Measurements from ENCODE around the gene SFMBT1.
A peak's percentile ranks its signal among the peaks of the same experiment; 100 is the strongest.
"Not testable (repeated sequence)": the region's sequence is repeated elsewhere in the genome, so short reads cannot be mapped to it uniquely, and the experiment has no call there.

Gene SFMBT1

GRCh38 chr3:53073553-53074365 is 27.9 kb upstream of the SFMBT1 start:
- no peak for DNase-seq (ENCODE audit: low spot score)

- DNase-seq (ENCODE audit: low spot score), result peak; percentile 83
These were observed 27.0 kb upstream of the SFMBT1 start for GRCh38 chr3:53072653-53073552.

GRCh38 chr3:53071882-53072431 is 26.1 kb upstream of the SFMBT1 start:
- DNase-seq (ENCODE audit: low spot score), result no peak

GRCh38 chr3:53069422-53070068 is 23.7 kb upstream of the SFMBT1 start:
- DNase-seq (ENCODE audit: low spot score), result no peak

- DNase-seq (ENCODE audit: low spot score), result no peak
These were observed 22.3 kb upstream of the SFMBT1 start for GRCh38 chr3:53068176-53068575.

GRCh38 chr3:53067567-53067966 is 21.7 kb upstream of the SFMBT1 start:
- peak; percentile 23 for DNase-seq (ENCODE audit: low spot score)

- DNase-seq (ENCODE audit: low spot score), result no peak
These were observed 20.1 kb upstream of the SFMBT1 start for GRCh38 chr3:53065841-53066480.

GRCh38 chr3:53062905-53063304 is 17.0 kb upstream of the SFMBT1 start:
- peak; percentile 37 for DNase-seq (ENCODE audit: low spot score)

- DNase-seq (ENCODE audit: low spot score), result no peak
These were observed 10.6 kb upstream of the SFMBT1 start for GRCh38 chr3:53056442-53056841.

- DNase-seq (ENCODE audit: low spot score), result not testable (repeated sequence)
These were observed 8.4 kb upstream of the SFMBT1 start for GRCh38 chr3:53054233-53054632.

GRCh38 chr3:53051929-53052328 is 6.1 kb upstream of the SFMBT1 start:
- no peak for DNase-seq (ENCODE audit: low spot score)

- no peak for DNase-seq (ENCODE audit: low spot score)
These were observed 4.1 kb upstream of the SFMBT1 start for GRCh38 chr3:53049987-53050386.

- DNase-seq (ENCODE audit: low spot score), result peak; percentile 76
These were observed 598 bp upstream of the SFMBT1 start for GRCh38 chr3:53046171-53047170.

GRCh38 chr3:53044711-53045517 is 959 bp downstream of the SFMBT1 start:
- DNase-seq (ENCODE audit: low spot score), result peak; percentile 86

- DNase-seq (ENCODE audit: low spot score), result no peak
These were observed 1.5 kb downstream of the SFMBT1 start for GRCh38 chr3:53044371-53044710.

GRCh38 chr3:53043738-53044137 is 2.1 kb downstream of the SFMBT1 start:
- DNase-seq (ENCODE audit: low spot score), result no peak

GRCh38 chr3:53042651-53043050 is 3.2 kb downstream of the SFMBT1 start:
- no peak for DNase-seq (ENCODE audit: low spot score)

- no peak for DNase-seq (ENCODE audit: low spot score)
These were observed 5.5 kb downstream of the SFMBT1 start for GRCh38 chr3:53040351-53040820.

GRCh38 chr3:53039376-53039752 is 6.5 kb downstream of the SFMBT1 start:
- no peak for DNase-seq (ENCODE audit: low spot score)

All from germinal center (tissue), 1 donor.